Spleen (tissue), 11 donors: ENCODE results near the gene LRRC8E. TPM values are rescaled to one million over a fixed set of nuclear protein-coding genes. Genes with fewer than 3 reads are reported as not detected.

ENCODE experiments used
- DNase-seq: peaks from one replicate; pipeline ENCODE4 v3.0.0-alpha.2; 2020
- H3K27ac ChIP-seq, 8 donors: fragments of 200-600 bp; sonication (generic) in 7 of 8; 1 replicate in 4 of 8; 2 replicates in 4 of 8; pipeline versions ENCODE4 v1.5.0 to v1.8.0; 2016 to 2021; ENCODE audit warnings: inconsistent platforms in 4 of 8, mild to moderate bottlenecking in 4 of 8, moderate library complexity in 1 of 8
- H3K27me3 ChIP-seq, 7 donors: fragments of 200-600 bp; sonication (generic) in 6 of 7; replicated peaks in 1 of 7; 1 replicate in 4 of 7; 2 replicates in 3 of 7; pipeline versions ENCODE4 v1.5.0 to v1.8.0; 2016 to 2021; ENCODE audit warnings: inconsistent platforms in 3 of 7, mild to moderate bottlenecking in 1 of 7
- H3K36me3 ChIP-seq, 6 donors: fragments of 200-600 bp; sonication (generic) in 5 of 6; 1 replicate in 4 of 6; 2 replicates in 2 of 6; pipeline versions ENCODE4 v1.5.0 to v1.8.0; 2016 to 2021; ENCODE audit warnings: inconsistent platforms in 2 of 6
- H3K4me1 ChIP-seq, 6 donors: fragments of 200-600 bp; sonication (generic) in 5 of 6; 1 replicate in 3 of 6; 2 replicates in 3 of 6; pipeline versions ENCODE4 v1.5.0 to v1.8.0; 2016 to 2021; ENCODE audit warnings: inconsistent platforms in 3 of 6
- H3K4me3 ChIP-seq, 8 donors: fragments of 200-600 bp; sonication (generic) in 7 of 8; 1 replicate in 4 of 8; 2 replicates in 4 of 8; pipeline versions ENCODE4 v1.5.0 to v1.8.0; 2016 to 2021; ENCODE audit warnings: inconsistent platforms in 4 of 8, mild to moderate bottlenecking in 4 of 8, moderate library complexity in 2 of 8
- H3K9me3 ChIP-seq, 8 donors: fragments of 200-600 bp; sonication (generic) in 7 of 8; 1 replicate in 4 of 8; 2 replicates in 4 of 8; pipeline versions ENCODE4 v1.5.0 to v1.8.0; 2016 to 2021; ENCODE audit warnings: inconsistent platforms in 4 of 8
- CTCF ChIP-seq, 11 experiments: fragments of 200-600 bp in 7 of 11; fragments of 450-650 bp in 4 of 11; sonication (generic) in 4 of 11; IDR thresholded peaks in 8 of 11; conservative IDR thresholded peaks in 3 of 11; 1 replicate in 7 of 11; 2 replicates in 4 of 11; pipeline versions ENCODE4 v1.4.0 to v1.8.0; 2016 to 2021; ENCODE audit warnings: antibody characterized with exemption in 11 of 11, inconsistent platforms in 4 of 11, mild to moderate bottlenecking in 1 of 11
- POLR2A ChIP-seq, 3 donors: fragments of 450-650 bp; IDR thresholded peaks; one replicate each; pipeline ENCODE4 v1.5.1; 2017; ENCODE audit warnings: antibody characterized with exemption in 3 of 3, mild to moderate bottlenecking in 1 of 3
- POLR2AphosphoS5 ChIP-seq, 3 donors: sonication (generic); formaldehyde crosslinking; IDR thresholded peaks; one replicate each; pipeline ENCODE4 v1.5.1; 2017; ENCODE audit warnings: antibody characterized with exemption in 3 of 3
- WGBS, 5 donors: extraction: QIAGEN DNeasy Blood & Tissue Kit in 3 of 5; methylation state at CpG; one replicate each; pipeline versions ENCODE4 v1.1.5 to v1.1.7; 2013 to 2018; 5-methylcytosine and 5-hydroxymethylcytosine counted together
- intact Hi-C: fragments of 100-400 bp; cut with DNase I; formaldehyde crosslinking; loops from one replicate; pipeline ENCODE4 v1.15.0; 2023; ENCODE audit warnings: low total_unique reads
- polyA plus RNA-seq, 3 donors: library from polyadenylated mRNA; stranded (reverse); fragments of 200-250 nt; gene quantifications; one replicate each; pipeline ENCODE4 v1.2.1, GENCODE V29; 2013
- total RNA-seq, 7 donors: library from RNA; depleted of rRNA in 3 of 7; stranded (reverse); fragments of >200 nt in 3 of 7; fragmentation: NEBNext Ultra II Directional in 4 of 7; extraction: Animal tissue kit (Norgen Biotek cat#: 25700) in 4 of 7; gene quantifications; one replicate each; pipeline versions ENCODE4 v1.1.0 to v1.2.1, GENCODE V29; 2016 to 2021
- donor health status: healthy with polysubstance abuse.
- donor health status: DM: no; HTN: no; CAD: no; lungs with moderate emphysema.
- donor health status: DM: no; HTN: no; CAD: no.
- donor health status: Bipolar disorder and iron deficiency.
- donor health status: healthy.
- donor health status: DM: no; HTN: no; CAD: no.
- donor health status: DM: yes; HTN: yes; CAD: no.

The LRRC8E gene
- total and polyA plus RNA-seq, 10 donors: 0.08 to 0.37 TPM; not detected in 8

GRCh38 chr19:7855426-7856108 is 32.7 kb upstream of the LRRC8E start:
- TF ChIP-seq POLR2A (IDR thresholded peaks at IDR 0.05): no peak
- TF ChIP-seq POLR2AphosphoS5 (IDR thresholded peaks at IDR 0.05): no peak
- no peak for TF ChIP-seq CTCF (IDR thresholded peaks at IDR 0.05 in 8 of 11, conservative IDR thresholded peaks at IDR 0.05 in 3 of 11)
- WGBS, 5 donors: 89 to 95% (median 91%) methylated on average over 26 of the region's 26 CpGs
- Histone ChIP-seq H3K4me1 (peaks cover 4 to 15% (median 10%) of the 10 kb centered on the region in 6 donors), H3K27ac (no peak overlapping the region), H3K36me3 (peaks cover 0 to 56% (median 0%) of the 10 kb centered on the region in 6 donors), H3K27me3 (peaks cover 0 to 50% (median 14%) of the 10 kb centered on the region in 7 donors), H3K4me3 (no peak overlapping the region), H3K9me3 (no peaks in the 10 kb centered on the region)
- intact Hi-C loops: no loop called here
- no peak for DNase-seq

DNA sequence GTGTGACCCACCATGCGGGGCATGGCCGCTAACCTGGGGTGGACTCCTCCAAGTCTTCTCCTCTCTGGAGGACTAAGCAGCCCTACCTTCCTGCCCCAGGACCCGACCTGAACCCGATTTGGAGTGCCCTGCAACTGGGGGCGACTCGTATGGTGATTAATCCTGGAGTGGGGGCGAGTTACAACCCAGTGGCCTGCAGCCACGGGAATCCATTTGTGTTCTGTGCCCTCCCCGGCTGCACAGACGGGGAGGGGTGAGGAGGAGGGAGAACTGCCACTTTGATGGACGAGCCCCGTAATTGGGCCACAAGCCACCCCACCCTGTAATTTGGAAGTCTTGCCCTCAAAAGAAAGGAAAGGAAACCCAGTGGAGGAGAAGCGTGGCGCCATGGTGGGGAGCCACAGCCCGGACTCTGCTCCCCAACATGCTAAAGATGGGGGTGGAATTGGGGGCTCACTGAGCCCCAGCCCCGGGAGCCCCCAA is 32.2 kb upstream of the LRRC8E start:
- H3K36me3 ChIP-seq: peaks cover 0 to 56% (median 0%) of the 10 kb centered on the region in 6 donors
- intact Hi-C loops: no loop called here
- no peak for DNase-seq
- no peak overlapping the region for H3K27ac ChIP-seq
- peaks cover 0 to 56% (median 20%) of the 10 kb centered on the region in 7 donors for H3K27me3 ChIP-seq
- WGBS, 5 donors: 84 to 92% (median 89%) methylated on average over 11 to 16 of the region's 16 CpGs
- TF ChIP-seq CTCF (IDR thresholded peaks at IDR 0.05 in 8 of 11, conservative IDR thresholded peaks at IDR 0.05 in 3 of 11) (no peak), POLR2A (IDR thresholded peaks at IDR 0.05) (no peak), POLR2AphosphoS5 (IDR thresholded peaks at IDR 0.05) (no peak)
- peaks cover 5 to 18% (median 11%) of the 10 kb centered on the region in 6 donors for H3K4me1 ChIP-seq
- H3K4me3 ChIP-seq: no peak overlapping the region
- no peaks in the 10 kb centered on the region for H3K9me3 ChIP-seq

DNA sequence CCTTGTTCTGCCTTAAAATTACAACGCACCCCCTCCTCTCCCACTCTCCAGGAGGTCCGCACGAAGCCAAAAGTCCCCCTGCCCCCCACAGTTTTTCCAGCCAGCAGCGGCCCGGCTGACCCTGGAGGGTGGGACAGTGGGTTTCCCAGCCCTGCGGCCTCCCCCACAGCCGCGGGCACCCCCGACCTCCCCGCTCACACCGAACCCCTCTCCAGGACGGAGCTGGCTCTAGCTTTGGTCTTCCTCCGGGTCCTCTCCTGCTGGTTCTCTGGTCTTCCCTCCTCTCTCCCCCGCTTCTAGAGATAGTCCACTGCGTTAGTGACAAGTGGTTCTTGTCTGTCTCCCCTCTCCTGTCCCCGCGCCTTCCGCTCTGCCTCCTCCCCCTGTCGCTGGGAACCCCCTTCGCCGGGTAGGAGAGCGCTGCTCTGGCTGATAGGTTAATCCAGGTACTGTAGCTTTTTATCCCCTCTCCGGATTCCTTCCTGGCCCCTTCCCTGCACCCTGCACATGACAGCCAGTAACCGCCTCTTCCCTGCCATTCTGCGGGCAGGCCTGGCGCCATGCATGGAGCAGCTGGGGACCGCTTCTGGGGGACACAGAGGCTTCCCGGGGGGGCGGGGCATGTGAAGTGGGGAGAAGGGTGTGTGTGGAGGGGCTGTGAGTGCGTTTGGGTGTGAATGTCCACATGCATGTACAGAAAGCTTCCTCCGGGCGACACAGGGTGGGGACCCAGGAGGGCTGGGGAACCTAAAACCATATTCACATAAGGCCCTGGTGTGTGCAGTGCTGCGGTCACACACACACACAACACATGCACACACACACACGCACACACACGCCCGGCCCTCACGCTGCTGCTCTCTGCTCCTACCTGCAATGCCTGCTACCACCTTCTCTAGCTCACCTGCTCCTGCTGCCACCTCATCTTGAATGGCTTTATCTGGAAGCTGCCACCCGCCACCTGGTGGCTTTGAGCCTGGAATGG is 31.3 kb upstream of the LRRC8E start:
- peaks cover 0 to 52% (median 0%) of the 10 kb centered on the region in 6 donors for H3K36me3 ChIP-seq
- H3K27ac ChIP-seq: no peak overlapping the region
- H3K27me3 ChIP-seq: peaks cover 2 to 64% (median 28%) of the 10 kb centered on the region in 7 donors
- 82 to 91% (median 87%) methylated on average over 38 of the region's 38 CpGs for WGBS, 5 donors
- peaks cover 12 to 26% (median 18%) of the 10 kb centered on the region in 6 donors for H3K4me1 ChIP-seq
- TF ChIP-seq POLR2A (IDR thresholded peaks at IDR 0.05) (no peak), CTCF (IDR thresholded peaks at IDR 0.05 in 8 of 11, conservative IDR thresholded peaks at IDR 0.05 in 3 of 11) (no peak), POLR2AphosphoS5 (IDR thresholded peaks at IDR 0.05) (no peak)
- no peak overlapping the region for H3K4me3 ChIP-seq
- DNase-seq: no peak
- no peaks in the 10 kb centered on the region for H3K9me3 ChIP-seq
- intact Hi-C loops: no loop called here
